ENCODE results near the gene RAB5B. TPM values are rescaled to one million over a fixed set of nuclear protein-coding genes. Genes with fewer than 3 reads are reported as not detected.

The RAB5B gene
- total and polyA plus RNA-seq, 10 of the 15 experiments (the other 5 are each of a cell fraction or from before 2014, with no cell fraction given) = 7.5 to 149 (median 37.8) TPM

DNA sequence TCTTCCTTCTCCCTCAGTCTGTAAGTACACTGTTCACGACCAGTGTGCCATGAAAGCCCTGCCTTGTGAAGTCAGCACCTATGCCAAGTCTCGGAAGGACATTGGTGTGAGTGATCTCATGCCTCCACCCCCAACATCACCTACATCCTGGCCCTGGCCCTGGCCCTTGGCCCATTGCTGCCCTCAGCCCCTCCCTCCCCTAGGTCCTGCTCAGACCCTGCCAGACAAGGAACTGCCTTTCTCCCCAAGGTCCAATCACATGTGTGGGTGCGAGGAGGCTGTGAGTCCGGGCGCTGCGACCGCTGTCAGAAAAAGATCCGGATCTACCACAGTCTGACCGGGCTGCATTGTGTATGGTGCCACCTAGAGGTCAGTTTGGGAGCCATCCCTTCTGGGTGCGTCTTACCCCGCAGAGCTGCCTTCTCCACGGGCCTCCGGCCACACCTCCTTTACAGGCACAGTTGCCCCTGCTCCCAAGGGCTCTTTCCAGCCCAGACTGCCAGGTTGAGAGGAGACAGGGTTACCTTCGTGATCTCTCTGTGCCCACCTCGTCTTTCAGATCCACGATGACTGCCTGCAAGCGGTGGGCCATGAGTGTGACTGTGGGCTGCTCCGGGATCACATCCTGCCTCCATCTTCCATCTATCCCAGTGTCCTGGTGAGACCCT lies 33.7 kb upstream of the RAB5B start (continued):
- TF ChIP-seq IKZF1 (conservative IDR thresholded peaks at IDR 0.05) = peak; percentile 51
- no peak for TF ChIP-seq KAT2A (conservative IDR thresholded peaks at IDR 0.05; ENCODE audit: control insufficient read depth, low read depth, low read length)
- TF ChIP-seq RBBP5 (conservative IDR thresholded peaks at IDR 0.05) = no peak
- TF ChIP-seq, protein P1, sequence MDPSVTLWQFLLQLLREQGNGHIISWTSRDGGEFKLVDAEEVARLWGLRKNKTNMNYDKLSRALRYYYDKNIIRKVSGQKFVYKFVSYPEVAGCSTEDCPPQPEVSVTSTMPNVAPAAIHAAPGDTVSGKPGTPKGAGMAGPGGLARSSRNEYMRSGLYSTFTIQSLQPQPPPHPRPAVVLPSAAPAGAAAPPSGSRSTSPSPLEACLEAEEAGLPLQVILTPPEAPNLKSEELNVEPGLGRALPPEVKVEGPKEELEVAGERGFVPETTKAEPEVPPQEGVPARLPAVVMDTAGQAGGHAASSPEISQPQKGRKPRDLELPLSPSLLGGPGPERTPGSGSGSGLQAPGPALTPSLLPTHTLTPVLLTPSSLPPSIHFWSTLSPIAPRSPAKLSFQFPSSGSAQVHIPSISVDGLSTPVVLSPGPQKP (IDR thresholded peaks at IDR 0.05; ENCODE audit: low read depth, low read length) = no peak
- TF ChIP-seq, protein P2, sequence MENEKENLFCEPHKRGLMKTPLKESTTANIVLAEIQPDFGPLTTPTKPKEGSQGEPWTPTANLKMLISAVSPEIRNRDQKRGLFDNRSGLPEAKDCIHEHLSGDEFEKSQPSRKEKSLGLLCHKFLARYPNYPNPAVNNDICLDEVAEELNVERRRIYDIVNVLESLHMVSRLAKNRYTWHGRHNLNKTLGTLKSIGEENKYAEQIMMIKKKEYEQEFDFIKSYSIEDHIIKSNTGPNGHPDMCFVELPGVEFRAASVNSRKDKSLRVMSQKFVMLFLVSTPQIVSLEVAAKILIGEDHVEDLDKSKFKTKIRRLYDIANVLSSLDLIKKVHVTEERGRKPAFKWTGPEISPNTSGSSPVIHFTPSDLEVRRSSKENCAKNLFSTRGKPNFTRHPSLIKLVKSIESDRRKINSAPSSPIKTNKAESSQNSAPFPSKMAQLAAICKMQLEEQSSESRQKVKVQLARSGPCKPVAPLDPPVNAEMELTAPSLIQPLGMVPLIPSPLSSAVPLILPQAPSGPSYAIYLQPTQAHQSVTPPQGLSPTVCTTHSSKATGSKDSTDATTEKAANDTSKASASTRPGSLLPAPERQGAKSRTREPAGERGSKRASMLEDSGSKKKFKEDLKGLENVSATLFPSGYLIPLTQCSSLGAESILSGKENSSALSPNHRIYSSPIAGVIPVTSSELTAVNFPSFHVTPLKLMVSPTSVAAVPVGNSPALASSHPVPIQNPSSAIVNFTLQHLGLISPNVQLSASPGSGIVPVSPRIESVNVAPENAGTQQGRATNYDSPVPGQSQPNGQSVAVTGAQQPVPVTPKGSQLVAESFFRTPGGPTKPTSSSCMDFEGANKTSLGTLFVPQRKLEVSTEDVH (IDR thresholded peaks at IDR 0.05; ENCODE audit: low read depth, partially characterized antibody) = peak; percentile 23
- TF ChIP-seq SMC3 (IDR thresholded peaks at IDR 0.05; ENCODE audit: borderline replicate concordance, low read length) = peak; percentile 79; the same call in 1 of the 2 replicates
- TF ChIP-seq SUPT20H (IDR thresholded peaks at IDR 0.05; ENCODE audit: borderline replicate concordance, control insufficient read depth, low read depth, low read length) = no peak
- TF ChIP-seq SUZ12 (IDR thresholded peaks at IDR 0.05; ENCODE audit: unreplicated experiment) = no peak
- TF ChIP-seq, protein P3, sequence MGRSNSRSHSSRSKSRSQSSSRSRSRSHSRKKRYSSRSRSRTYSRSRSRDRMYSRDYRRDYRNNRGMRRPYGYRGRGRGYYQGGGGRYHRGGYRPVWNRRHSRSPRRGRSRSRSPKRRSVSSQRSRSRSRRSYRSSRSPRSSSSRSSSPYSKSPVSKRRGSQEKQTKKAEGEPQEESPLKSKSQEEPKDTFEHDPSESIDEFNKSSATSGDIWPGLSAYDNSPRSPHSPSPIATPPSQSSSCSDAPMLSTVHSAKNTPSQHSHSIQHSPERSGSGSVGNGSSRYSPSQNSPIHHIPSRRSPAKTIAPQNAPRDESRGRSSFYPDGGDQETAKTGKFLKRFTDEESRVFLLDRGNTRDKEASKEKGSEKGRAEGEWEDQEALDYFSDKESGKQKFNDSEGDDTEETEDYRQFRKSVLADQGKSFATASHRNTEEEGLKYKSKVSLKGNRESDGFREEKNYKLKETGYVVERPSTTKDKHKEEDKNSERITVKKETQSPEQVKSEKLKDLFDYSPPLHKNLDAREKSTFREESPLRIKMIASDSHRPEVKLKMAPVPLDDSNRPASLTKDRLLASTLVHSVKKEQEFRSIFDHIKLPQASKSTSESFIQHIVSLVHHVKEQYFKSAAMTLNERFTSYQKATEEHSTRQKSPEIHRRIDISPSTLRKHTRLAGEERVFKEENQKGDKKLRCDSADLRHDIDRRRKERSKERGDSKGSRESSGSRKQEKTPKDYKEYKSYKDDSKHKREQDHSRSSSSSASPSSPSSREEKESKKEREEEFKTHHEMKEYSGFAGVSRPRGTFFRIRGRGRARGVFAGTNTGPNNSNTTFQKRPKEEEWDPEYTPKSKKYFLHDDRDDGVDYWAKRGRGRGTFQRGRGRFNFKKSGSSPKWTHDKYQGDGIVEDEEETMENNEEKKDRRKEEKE (IDR thresholded peaks at IDR 0.05) = no peak
- no peak for TF ChIP-seq CHD1 (IDR thresholded peaks at IDR 0.05; ENCODE audit: low read depth, low read length)
- TF ChIP-seq, protein P4, sequence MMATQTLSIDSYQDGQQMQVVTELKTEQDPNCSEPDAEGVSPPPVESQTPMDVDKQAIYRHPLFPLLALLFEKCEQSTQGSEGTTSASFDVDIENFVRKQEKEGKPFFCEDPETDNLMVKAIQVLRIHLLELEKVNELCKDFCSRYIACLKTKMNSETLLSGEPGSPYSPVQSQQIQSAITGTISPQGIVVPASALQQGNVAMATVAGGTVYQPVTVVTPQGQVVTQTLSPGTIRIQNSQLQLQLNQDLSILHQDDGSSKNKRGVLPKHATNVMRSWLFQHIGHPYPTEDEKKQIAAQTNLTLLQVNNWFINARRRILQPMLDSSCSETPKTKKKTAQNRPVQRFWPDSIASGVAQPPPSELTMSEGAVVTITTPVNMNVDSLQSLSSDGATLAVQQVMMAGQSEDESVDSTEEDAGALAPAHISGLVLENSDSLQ (IDR thresholded peaks at IDR 0.05) = no peak
